A549 (cell line): ENCODE measurements around the gene ZNF618.

Experiments used
- CHD2 ChIP-seq: fragments of 150-350 bp; IDR thresholded peaks from 2 replicates; pipeline ENCODE4 v1.6.1; 2014; ENCODE audit warnings: low read length; ENCODE audit not compliant: partially characterized antibody
- CHD4 ChIP-seq: fragments of 200-600 bp; sonication (generic); IDR thresholded peaks from 2 replicates; pipeline ENCODE4 v1.6.1; 2016; ENCODE audit warnings: antibody characterized with exemption, mild to moderate bottlenecking, borderline replicate concordance
- FOSB ChIP-seq: fragments of 250-450 bp; sonication (Bioruptor Pico); IDR thresholded peaks from 2 replicates; pipeline ENCODE4 v1.5.0; 2020; ENCODE audit warnings: mild to moderate bottlenecking, moderate library complexity
- HDAC2 ChIP-seq: fragments of 200-600 bp; sonication (generic); IDR thresholded peaks from 2 replicates; pipeline ENCODE4 v1.6.1; 2016
- KDM1A ChIP-seq: fragments of 200-600 bp; sonication (generic); IDR thresholded peaks from 2 replicates; pipeline ENCODE4 v1.6.1; 2016; ENCODE audit warnings: low read depth, mild to moderate bottlenecking
- MYC ChIP-seq: IDR thresholded peaks from 2 replicates; pipeline ENCODE4 v1.6.1; 2012; ENCODE audit warnings: mild to moderate bottlenecking, inconsistent platforms, low read length, improper control_type of control experiment, borderline replicate concordance
- NFE2L2 ChIP-seq: fragments of 150-350 bp; conservative IDR thresholded peaks from 2 replicates; pipeline ENCODE4 v1.6.1; 2014; ENCODE audit warnings: low read length
- POLR2A ChIP-seq: IDR thresholded peaks from 2 replicates; pipeline ENCODE4 v1.6.1; 2012; ENCODE audit warnings: mild to moderate bottlenecking, low read length
- TF ChIP-seq, protein P1 (sequence below): fragments of >200 bp; sonication (Bioruptor Twin); formaldehyde crosslinking; IDR thresholded peaks from 3 replicates; pipeline ENCODE4 v1.5.1; 2016
- TF ChIP-seq, protein P2 (sequence below): fragments of 150-350 bp; IDR thresholded peaks from 2 replicates; pipeline ENCODE4 v1.6.1; 2014; ENCODE audit warnings: low read depth, mild to moderate bottlenecking, low read length

DNA sequence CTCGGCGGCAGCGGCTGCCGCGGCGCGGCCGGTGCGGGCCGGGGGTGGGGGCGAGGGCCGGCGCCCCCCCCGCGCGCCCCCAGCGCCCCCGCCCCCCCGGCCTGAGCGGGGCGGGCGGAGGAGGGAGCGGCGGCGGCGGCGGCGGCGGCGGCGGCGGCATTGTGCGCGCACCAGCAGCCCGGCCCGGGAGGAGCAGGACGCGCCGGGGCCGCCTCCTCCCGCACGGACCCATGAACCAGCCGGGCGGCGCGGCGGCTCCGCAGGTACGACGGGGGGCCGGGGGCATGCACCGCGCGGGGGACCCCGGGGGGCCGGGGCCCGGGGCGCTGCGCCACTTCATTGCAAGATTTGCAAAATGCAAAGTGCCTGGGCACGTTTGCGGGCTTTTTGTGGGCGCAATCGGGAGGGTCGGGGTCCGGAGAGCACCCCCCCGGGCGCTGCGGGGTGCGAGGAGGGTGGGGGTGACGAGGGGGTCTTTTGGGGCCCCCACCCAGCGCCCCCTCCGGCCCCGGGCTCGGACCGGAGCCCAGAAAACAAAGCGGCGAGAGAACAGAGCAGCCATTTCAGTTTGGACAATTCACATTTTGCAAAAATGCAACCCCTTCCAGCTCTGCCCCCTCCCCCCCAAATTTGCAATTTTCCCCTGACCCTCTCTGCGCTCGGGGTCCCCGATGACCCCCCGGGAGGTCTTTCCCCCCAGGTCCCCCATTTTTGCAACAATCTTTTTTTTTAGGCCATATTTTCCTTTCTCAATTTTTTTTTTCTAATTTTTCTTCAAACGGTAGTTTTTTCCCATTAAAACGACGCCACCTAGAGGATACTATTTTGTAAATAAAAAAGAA, at the start of gene ZNF618:
- TF ChIP-seq FOSB (CRISPR knock-in tag), result no peak
- TF ChIP-seq, protein P1, sequence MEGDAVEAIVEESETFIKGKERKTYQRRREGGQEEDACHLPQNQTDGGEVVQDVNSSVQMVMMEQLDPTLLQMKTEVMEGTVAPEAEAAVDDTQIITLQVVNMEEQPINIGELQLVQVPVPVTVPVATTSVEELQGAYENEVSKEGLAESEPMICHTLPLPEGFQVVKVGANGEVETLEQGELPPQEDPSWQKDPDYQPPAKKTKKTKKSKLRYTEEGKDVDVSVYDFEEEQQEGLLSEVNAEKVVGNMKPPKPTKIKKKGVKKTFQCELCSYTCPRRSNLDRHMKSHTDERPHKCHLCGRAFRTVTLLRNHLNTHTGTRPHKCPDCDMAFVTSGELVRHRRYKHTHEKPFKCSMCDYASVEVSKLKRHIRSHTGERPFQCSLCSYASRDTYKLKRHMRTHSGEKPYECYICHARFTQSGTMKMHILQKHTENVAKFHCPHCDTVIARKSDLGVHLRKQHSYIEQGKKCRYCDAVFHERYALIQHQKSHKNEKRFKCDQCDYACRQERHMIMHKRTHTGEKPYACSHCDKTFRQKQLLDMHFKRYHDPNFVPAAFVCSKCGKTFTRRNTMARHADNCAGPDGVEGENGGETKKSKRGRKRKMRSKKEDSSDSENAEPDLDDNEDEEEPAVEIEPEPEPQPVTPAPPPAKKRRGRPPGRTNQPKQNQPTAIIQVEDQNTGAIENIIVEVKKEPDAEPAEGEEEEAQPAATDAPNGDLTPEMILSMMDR, result peak; percentile 71
- TF ChIP-seq POLR2A, result no peak
- no peak for TF ChIP-seq NFE2L2
- no peak for TF ChIP-seq CHD4
- TF ChIP-seq, protein P2, sequence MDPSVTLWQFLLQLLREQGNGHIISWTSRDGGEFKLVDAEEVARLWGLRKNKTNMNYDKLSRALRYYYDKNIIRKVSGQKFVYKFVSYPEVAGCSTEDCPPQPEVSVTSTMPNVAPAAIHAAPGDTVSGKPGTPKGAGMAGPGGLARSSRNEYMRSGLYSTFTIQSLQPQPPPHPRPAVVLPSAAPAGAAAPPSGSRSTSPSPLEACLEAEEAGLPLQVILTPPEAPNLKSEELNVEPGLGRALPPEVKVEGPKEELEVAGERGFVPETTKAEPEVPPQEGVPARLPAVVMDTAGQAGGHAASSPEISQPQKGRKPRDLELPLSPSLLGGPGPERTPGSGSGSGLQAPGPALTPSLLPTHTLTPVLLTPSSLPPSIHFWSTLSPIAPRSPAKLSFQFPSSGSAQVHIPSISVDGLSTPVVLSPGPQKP, result no peak
- TF ChIP-seq CHD2, result no peak
- no peak for TF ChIP-seq HDAC2
- no peak for TF ChIP-seq KDM1A
- TF ChIP-seq MYC, result no peak
